ENCODE data around the gene PHF14. TPM values are rescaled to one million over a fixed set of nuclear protein-coding genes. Genes with fewer than 3 reads are reported as not detected.

PHF14 gene, protein sequence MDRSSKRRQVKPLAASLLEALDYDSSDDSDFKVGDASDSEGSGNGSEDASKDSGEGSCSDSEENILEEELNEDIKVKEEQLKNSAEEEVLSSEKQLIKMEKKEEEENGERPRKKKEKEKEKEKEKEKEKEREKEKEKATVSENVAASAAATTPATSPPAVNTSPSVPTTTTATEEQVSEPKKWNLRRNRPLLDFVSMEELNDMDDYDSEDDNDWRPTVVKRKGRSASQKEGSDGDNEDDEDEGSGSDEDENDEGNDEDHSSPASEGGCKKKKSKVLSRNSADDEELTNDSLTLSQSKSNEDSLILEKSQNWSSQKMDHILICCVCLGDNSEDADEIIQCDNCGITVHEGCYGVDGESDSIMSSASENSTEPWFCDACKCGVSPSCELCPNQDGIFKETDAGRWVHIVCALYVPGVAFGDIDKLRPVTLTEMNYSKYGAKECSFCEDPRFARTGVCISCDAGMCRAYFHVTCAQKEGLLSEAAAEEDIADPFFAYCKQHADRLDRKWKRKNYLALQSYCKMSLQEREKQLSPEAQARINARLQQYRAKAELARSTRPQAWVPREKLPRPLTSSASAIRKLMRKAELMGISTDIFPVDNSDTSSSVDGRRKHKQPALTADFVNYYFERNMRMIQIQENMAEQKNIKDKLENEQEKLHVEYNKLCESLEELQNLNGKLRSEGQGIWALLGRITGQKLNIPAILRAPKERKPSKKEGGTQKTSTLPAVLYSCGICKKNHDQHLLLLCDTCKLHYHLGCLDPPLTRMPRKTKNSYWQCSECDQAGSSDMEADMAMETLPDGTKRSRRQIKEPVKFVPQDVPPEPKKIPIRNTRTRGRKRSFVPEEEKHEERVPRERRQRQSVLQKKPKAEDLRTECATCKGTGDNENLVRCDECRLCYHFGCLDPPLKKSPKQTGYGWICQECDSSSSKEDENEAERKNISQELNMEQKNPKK
- 18.3 to 23.2 TPM (median 20.9 TPM) in 5 replicates for total RNA-seq (2022; extraction: Qiagen RNA extraction)

DNA sequence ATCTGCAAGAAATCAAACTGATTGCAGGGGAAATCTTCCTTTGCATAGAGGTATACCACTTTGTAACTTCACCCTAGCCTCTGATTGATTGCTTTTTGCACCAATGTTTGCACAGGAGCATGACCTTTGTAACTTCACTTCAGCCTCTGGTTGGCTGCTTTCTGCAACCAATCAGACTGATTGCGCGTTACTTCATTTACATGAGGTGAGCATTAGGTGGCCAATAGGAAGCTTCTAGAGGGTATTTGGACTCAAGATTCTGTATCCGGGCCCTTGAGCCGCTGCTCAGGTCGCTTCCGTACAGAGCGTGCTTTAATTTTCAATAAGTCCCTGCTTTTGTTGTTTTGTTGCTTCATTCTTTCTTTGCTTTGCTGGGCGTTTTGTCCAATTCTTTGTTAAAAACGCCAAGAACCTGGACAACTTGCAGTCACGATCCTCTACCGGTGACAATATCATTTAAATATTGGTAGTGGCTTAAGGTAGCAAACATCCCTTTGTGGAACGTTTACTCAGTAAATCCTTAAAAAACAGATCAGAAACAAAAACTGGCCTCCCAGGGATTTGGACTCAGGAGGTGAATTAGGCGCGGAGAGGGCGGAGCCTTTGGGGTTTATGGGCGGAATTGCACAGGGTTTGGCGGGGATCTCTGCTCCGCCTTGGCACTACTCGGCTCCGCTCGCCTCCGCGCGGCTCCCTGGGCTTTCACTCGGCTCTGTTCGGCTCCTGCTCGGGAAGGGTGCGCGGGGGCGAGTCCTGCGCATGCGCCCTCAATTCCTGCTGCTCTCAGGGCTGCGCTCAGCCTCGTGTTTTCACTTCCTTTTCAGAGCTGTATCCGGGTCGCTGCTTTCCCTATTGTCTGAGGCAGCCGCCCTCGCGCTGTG is at the start of gene PHF14:
PHF14 (plus strand) TSS at position 812 of the 881 bp plus-strand sequence. CDS start 452 bp downstream, outside the sequence.

